ENCODE data around the gene CHN2.

GRCh38 chr7:29345590-29345989 lies 151.0 kb downstream of the CHN2 start:
- TF ChIP-seq E2F5 (CRISPR knock-in tag; IDR thresholded peaks at IDR 0.05) (no peak), JUN (CRISPR knock-in tag; IDR thresholded peaks at IDR 0.05) (no peak), ELF4 (CRISPR knock-in tag; IDR thresholded peaks at IDR 0.05; ENCODE audit: low read depth) (no peak), TEAD4 (CRISPR knock-in tag; IDR thresholded peaks at IDR 0.05) (no peak), ZNF263 (CRISPR knock-in tag; IDR thresholded peaks at IDR 0.05; ENCODE audit: low read depth) (no peak), CTCF (IDR thresholded peaks at IDR 0.05) (0 out of 2 replicates have a peak, but pooled peaks have one; percentile 18), MAX (CRISPR knock-in tag; IDR thresholded peaks at IDR 0.05) (no peak), ATF3 (CRISPR knock-in tag; conservative IDR thresholded peaks at IDR 0.05) (no peak)

Data from WTC11 (cell line).